Osteoblast (primary cell): ENCODE results near the gene CAPN5. TPM values are rescaled to one million over a fixed set of nuclear protein-coding genes. Genes with fewer than 3 reads are reported as not detected.

Source experiments
- DNase-seq: peaks from one replicate; pipeline ENCODE4 v3.0.0; 2011; ENCODE audit warnings: low spot score, mixed read lengths; ENCODE audit not compliant: insufficient read length; ENCODE audit errors: missing footprints
- H2AFZ ChIP-seq: 2 replicates; pipeline ENCODE4 v1.6.0; 2011; ENCODE audit warnings: mild to moderate bottlenecking, low read length
- H3K27ac ChIP-seq: 2 replicates; pipeline ENCODE4 v1.5.1; 2011; ENCODE audit warnings: mild to moderate bottlenecking, low read depth, low read length, moderate library complexity
- H3K27me3 ChIP-seq: 2 replicates; pipeline ENCODE4 v1.6.0; 2012; ENCODE audit warnings: mild to moderate bottlenecking, control low read depth, inconsistent platforms, low read length, moderate library complexity; ENCODE audit not compliant: insufficient read depth
- H3K36me3 ChIP-seq: 2 replicates; pipeline ENCODE4 v1.5.1; 2011; ENCODE audit warnings: mild to moderate bottlenecking, low read length, control low read depth, moderate library complexity; ENCODE audit not compliant: insufficient read depth
- H3K4me1 ChIP-seq: 2 replicates; pipeline ENCODE4 v1.5.1; 2011; ENCODE audit warnings: mild to moderate bottlenecking, low read length, control low read depth, moderate library complexity; ENCODE audit not compliant: insufficient read depth
- H3K4me2 ChIP-seq: 2 replicates; pipeline ENCODE4 v1.6.0; 2011; ENCODE audit warnings: mild to moderate bottlenecking, low read length; ENCODE audit not compliant: insufficient read depth
- H3K4me3 ChIP-seq: fragments of 200-600 bp; sonication (generic); 3 replicates; pipeline ENCODE4 v1.5.1; 2012; ENCODE audit warnings: mild to moderate bottlenecking, low read length, inconsistent platforms; ENCODE audit not compliant: insufficient read depth
- H3K79me2 ChIP-seq: 2 replicates; pipeline ENCODE4 v1.6.0; 2012; ENCODE audit warnings: mild to moderate bottlenecking, low read length, control low read depth, inconsistent platforms; ENCODE audit not compliant: insufficient read depth
- H3K9me3 ChIP-seq: 2 replicates; pipeline ENCODE4 v1.5.1; 2011; ENCODE audit warnings: low read depth, low read length, control low read depth
- H4K20me1 ChIP-seq: 2 replicates; pipeline ENCODE4 v1.6.0; 2012; ENCODE audit warnings: mild to moderate bottlenecking, low read length, control low read depth; ENCODE audit not compliant: insufficient read depth
- CTCF ChIP-seq: IDR thresholded peaks from 2 replicates; pipeline ENCODE4 v1.5.1; 2011; ENCODE audit warnings: mild to moderate bottlenecking, low read depth, low read length, moderate library complexity; ENCODE audit errors: extremely low read depth
- total RNA-seq: library from RNA; depleted of rRNA; stranded (reverse); fragments of >200 nt; gene quantifications from 2 replicates; pipeline ENCODE4 v1.2.3, GENCODE V29; 2012

CAPN5 gene
- total RNA-seq, 1 donor = 6.5 TPM

GRCh38 chr11:77100166-77101042 lies 33.6 kb downstream of the CAPN5 start:
- peak; percentile 70 for DNase-seq
- H3K4me3 ChIP-seq = no peak overlapping the region
- H3K4me1 ChIP-seq = no peaks in the 10 kb centered on the region
- H3K79me2 ChIP-seq = no peaks in the 10 kb centered on the region
- no peaks in the 10 kb centered on the region for H3K36me3 ChIP-seq
- H2AFZ ChIP-seq = no peak overlapping the region
- no peak overlapping the region for H3K27ac ChIP-seq
- H4K20me1 ChIP-seq = peaks cover 4% of the 10 kb centered on the region
- no peak overlapping the region for H3K4me2 ChIP-seq
- TF ChIP-seq CTCF = no peak
- no peaks in the 10 kb centered on the region for H3K9me3 ChIP-seq
- no peaks in the 10 kb centered on the region for H3K27me3 ChIP-seq

- Histone ChIP-seq H3K27me3 (no peaks in the 10 kb centered on the region), H3K9me3 (no peaks in the 10 kb centered on the region), H3K36me3 (no peaks in the 10 kb centered on the region), H4K20me1 (peaks cover 4% of the 10 kb centered on the region), H3K27ac (no peak overlapping the region), H3K79me2 (no peaks in the 10 kb centered on the region), H3K4me3 (no peak overlapping the region), H2AFZ (no peak overlapping the region), H3K4me1 (no peaks in the 10 kb centered on the region), H3K4me2 (no peak overlapping the region)
- DNase-seq = peak; percentile 96
- peak; percentile 71 for TF ChIP-seq CTCF
Observed at GRCh38 chr11:77101043-77101537, 34.3 kb downstream of the CAPN5 start.

GRCh38 chr11:77102246-77103210 lies 35.8 kb downstream of the CAPN5 start, which contains the start of gene OMP:
OMP (plus strand) TSS chr11:77102840; CDS start chr11:77102840, 0 bp downstream.
- Histone ChIP-seq H2AFZ (no peak within 1 kb of the TSS), H3K4me3 (no peak within 1 kb of the TSS), H4K20me1 (peaks cover 5% of the 10 kb centered on the region), H3K27me3 (no peaks in the 10 kb centered on the region), H3K9me3 (no peaks in the 10 kb centered on the region), H3K79me2 (no peaks in the 10 kb centered on the region), H3K36me3 (no peaks in the 10 kb centered on the region), H3K27ac (no peak within 1 kb of the TSS), H3K4me1 (peaks cover 4% of the 10 kb centered on the region), H3K4me2 (no peak within 1 kb of the TSS)
- DNase-seq = peak; percentile 77
- no peak for TF ChIP-seq CTCF
